ENCODE results near the gene CELF4. TPM values are rescaled to one million over a fixed set of nuclear protein-coding genes. Genes with fewer than 3 reads are reported as not detected.

Gene CELF4
- total and polyA plus RNA-seq, 2 of the 4 experiments (the other 2 are of a cell fraction), result not detected

DNA sequence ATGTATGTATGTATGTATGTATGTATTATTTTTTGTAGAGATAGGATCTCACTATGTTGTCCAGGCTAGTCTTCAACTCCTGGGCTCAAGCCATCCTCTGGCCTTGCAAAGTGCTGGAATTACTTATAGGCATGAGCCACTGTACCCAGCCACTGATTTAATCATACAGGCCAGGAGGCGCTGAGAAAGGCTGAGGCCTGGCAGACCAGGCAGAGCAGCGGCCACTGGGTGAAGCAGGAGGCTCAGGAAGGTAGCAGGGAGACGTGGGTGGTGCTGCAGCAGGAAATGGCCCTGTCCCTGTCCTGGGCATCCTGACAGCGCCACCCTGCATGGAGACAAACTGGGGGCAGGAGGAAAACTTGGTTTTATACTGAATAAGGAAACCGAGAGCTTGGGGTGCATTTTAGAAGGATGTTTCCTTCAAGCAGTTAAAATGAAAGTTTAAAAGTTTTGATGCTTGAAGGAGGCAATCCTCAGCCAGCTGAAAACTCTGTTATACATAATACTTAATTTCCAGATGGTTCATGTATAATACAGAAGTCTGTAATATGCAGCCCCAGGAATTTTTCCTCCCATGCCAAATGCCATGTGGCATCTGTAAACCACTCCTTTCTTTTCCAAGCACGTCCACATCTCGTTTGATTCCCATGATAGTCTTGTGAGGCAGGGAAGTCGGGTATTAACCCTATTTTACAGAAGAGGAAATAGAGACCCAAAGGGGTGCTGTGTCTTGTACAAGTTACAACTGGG, 182.4 kb downstream of the CELF4 start:
- H3K4ac ChIP-seq (ENCODE audit: low read depth, low read length), result no peak overlapping the region
- no peak overlapping the region for H2AK5ac ChIP-seq (ENCODE audit: low read depth, low read length)
- no peak overlapping the region for H2BK15ac ChIP-seq (ENCODE audit: low read depth, low read length)
- H3K9ac ChIP-seq (ENCODE audit: low read depth, low read length), result no peak overlapping the region
- no peak overlapping the region for H2BK5ac ChIP-seq (ENCODE audit: low read depth, low read length, poor library complexity, severe bottlenecking)
- in situ Hi-C loops (cut with MboI; ENCODE audit: low sequenced_read_pairs) (loop anchor here (10.0 kb wide), 1 partner anchor 92 kb away; no protein-coding TSS in a partner anchor), dilution Hi-C loops (cut with HindIII; ENCODE audit: low sequenced_read_pairs, unreplicated experiment) (no loop called here), intact Hi-C loops (cut with micrococcal nuclease) (loop anchor here (5.0 kb wide), 1 partner anchor 441 kb away; no protein-coding TSS in a partner anchor)
- H2AFZ ChIP-seq (replicated peaks; ENCODE audit: low read length, poor library complexity), result no peak overlapping the region
- H4K91ac ChIP-seq (ENCODE audit: insufficient read depth, low read depth, low read length), result no peak overlapping the region
- no peak overlapping the region for H3K4me3 ChIP-seq (ENCODE audit: insufficient read depth, low read depth, low read length)
- no peak overlapping the region for H3K23ac ChIP-seq (ENCODE audit: low read depth, low read length)
- no peak overlapping the region for H2BK20ac ChIP-seq (ENCODE audit: low read depth, low read length)
- no peak overlapping the region for H3K14ac ChIP-seq (replicated peaks; ENCODE audit: low read depth, low read length)
- no peak overlapping the region for H4K5ac ChIP-seq (ENCODE audit: low read depth, low read length)
- H3K9me3 ChIP-seq (ENCODE audit: control insufficient read depth, insufficient read depth, low read length), result no peaks in the 10 kb centered on the region
- no peaks in the 10 kb centered on the region for H3K79me1 ChIP-seq (ENCODE audit: low read depth in 1 of 2, low read length in 2 of 2)
- peak; percentile 64 for ATAC-seq (ENCODE audit: low read depth)
- WGBS, 2 experiments (ENCODE audit: extremely low coverage in 2 of 2, insufficient read length in 1 of 2), result 0% methylated on average over 1 of the region's 8 CpGs; no CpG with 5 or more reads in 1 of the 2 experiments
- no peaks in the 10 kb centered on the region for H3K4me1 ChIP-seq (ENCODE audit: control insufficient read depth, insufficient read depth, low read length)
- no peaks in the 10 kb centered on the region for H3K36me3 ChIP-seq (ENCODE audit: control insufficient read depth, insufficient read depth, low read length)
- no peak overlapping the region for H3K27ac ChIP-seq (ENCODE audit: insufficient read depth, low read length)
- no peaks in the 10 kb centered on the region for H3K9me1 ChIP-seq (ENCODE audit: insufficient read depth, low read length)
- POLR2A ChIA-PET (ENCODE audit: unreplicated experiment), result no interaction called here
- H3K27me3 ChIP-seq (ENCODE audit: control insufficient read depth, insufficient read depth, low read length), result peaks cover 14% of the 10 kb centered on the region
- CTCF ChIA-PET, result interaction anchor here (1.0 kb wide), 1 partner anchor 148 kb away, joined by 3 read pairs; no protein-coding TSS in a partner anchor
- no peak overlapping the region for H2BK120ac ChIP-seq (ENCODE audit: low read depth, low read length)
- BruUV-seq (replicated peaks), result no TSS peak
- no peak overlapping the region for H4K8ac ChIP-seq (ENCODE audit: low read depth in 2 of 2, low read length in 2 of 2)
- H4K20me1 ChIP-seq (ENCODE audit: insufficient read depth, low read length), result no peaks in the 10 kb centered on the region
- DNase-seq, result no peak
- peak overlapping the region; percentile 56; the same call in 1 of the 2 replicates for H3K4me2 ChIP-seq (ENCODE audit: low read depth, low read length)
- H2AK9ac ChIP-seq (replicated peaks; ENCODE audit: low read depth, low read length, poor library complexity), result no peak overlapping the region
- H3K18ac ChIP-seq (ENCODE audit: low read depth, low read length), result no peak overlapping the region
- H3K56ac ChIP-seq (ENCODE audit: extremely low read depth, insufficient read depth, low read length), result no peak overlapping the region
- TF ChIP-seq CEBPB (IDR thresholded peaks at IDR 0.05; ENCODE audit: low read depth, low read length), result no peak
- no peak for TF ChIP-seq SMC3 (IDR thresholded peaks at IDR 0.05; ENCODE audit: low read depth, low read length)
- TF ChIP-seq, protein P1, sequence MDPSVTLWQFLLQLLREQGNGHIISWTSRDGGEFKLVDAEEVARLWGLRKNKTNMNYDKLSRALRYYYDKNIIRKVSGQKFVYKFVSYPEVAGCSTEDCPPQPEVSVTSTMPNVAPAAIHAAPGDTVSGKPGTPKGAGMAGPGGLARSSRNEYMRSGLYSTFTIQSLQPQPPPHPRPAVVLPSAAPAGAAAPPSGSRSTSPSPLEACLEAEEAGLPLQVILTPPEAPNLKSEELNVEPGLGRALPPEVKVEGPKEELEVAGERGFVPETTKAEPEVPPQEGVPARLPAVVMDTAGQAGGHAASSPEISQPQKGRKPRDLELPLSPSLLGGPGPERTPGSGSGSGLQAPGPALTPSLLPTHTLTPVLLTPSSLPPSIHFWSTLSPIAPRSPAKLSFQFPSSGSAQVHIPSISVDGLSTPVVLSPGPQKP (IDR thresholded peaks at IDR 0.05; ENCODE audit: borderline replicate concordance, low read depth, low read length), result no peak
- no peak for TF ChIP-seq POLR2A (IDR thresholded peaks at IDR 0.05; ENCODE audit: low read depth, low read length)
- no peak for TF ChIP-seq USF2 (IDR thresholded peaks at IDR 0.05; ENCODE audit: low read depth, low read length)
- no peak for TF ChIP-seq FOS (IDR thresholded peaks at IDR 0.05; ENCODE audit: low read depth, low read length)
- no peak for TF ChIP-seq RAD21 (IDR thresholded peaks at IDR 0.05; ENCODE audit: low read length)
- no peak for TF ChIP-seq MAZ (IDR thresholded peaks at IDR 0.05; ENCODE audit: borderline replicate concordance, low read depth, low read length)
- no peak for TF ChIP-seq MXI1 (IDR thresholded peaks at IDR 0.05; ENCODE audit: borderline replicate concordance, low read depth, low read length)
- no peak for TF ChIP-seq RFX5 (IDR thresholded peaks at IDR 0.05; ENCODE audit: low read depth, low read length)
- no peak for TF ChIP-seq NFE2L2 (IDR thresholded peaks at IDR 0.05; ENCODE audit: low read depth, low read length)
- TF ChIP-seq RCOR1 (IDR thresholded peaks at IDR 0.05; ENCODE audit: insufficient replicate concordance, low read length), result no peak
- no peak for TF ChIP-seq MAFK (IDR thresholded peaks at IDR 0.05; ENCODE audit: low read depth, low read length)
- TF ChIP-seq CHD1 (IDR thresholded peaks at IDR 0.05; ENCODE audit: low read depth, low read length), result no peak
- TF ChIP-seq, protein P2, sequence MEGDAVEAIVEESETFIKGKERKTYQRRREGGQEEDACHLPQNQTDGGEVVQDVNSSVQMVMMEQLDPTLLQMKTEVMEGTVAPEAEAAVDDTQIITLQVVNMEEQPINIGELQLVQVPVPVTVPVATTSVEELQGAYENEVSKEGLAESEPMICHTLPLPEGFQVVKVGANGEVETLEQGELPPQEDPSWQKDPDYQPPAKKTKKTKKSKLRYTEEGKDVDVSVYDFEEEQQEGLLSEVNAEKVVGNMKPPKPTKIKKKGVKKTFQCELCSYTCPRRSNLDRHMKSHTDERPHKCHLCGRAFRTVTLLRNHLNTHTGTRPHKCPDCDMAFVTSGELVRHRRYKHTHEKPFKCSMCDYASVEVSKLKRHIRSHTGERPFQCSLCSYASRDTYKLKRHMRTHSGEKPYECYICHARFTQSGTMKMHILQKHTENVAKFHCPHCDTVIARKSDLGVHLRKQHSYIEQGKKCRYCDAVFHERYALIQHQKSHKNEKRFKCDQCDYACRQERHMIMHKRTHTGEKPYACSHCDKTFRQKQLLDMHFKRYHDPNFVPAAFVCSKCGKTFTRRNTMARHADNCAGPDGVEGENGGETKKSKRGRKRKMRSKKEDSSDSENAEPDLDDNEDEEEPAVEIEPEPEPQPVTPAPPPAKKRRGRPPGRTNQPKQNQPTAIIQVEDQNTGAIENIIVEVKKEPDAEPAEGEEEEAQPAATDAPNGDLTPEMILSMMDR (conservative IDR thresholded peaks at IDR 0.05; ENCODE audit: low read depth, low read length), result no peak
